GM12878 (cell line): ENCODE results near the gene HCRTR2. TPM values are rescaled to one million over a fixed set of nuclear protein-coding genes. Genes with fewer than 3 reads are reported as not detected.

Experiments used
- ATAC-seq: fragments of 200-7000 bp; cut with Tn5 transposase; 3 replicates; pipeline ENCODE4 v1.9.1; 2020; ENCODE audit warnings: mild to moderate bottlenecking, moderate library complexity
- BruUV-seq: library from RNA; stranded (reverse); fragments of 400-500 nt; replicated peaks from 2 replicates; lab custom pipeline; 2021; lab: Mats Ljungman, UMichigan
- CTCF ChIA-PET: fragments of 300-600 bp; sonication (Branson Sonifier 250); formaldehyde crosslinking; extraction: SDS; loops from one replicate; lab custom pipeline; 2021; ENCODE audit warnings: inconsistent platforms; lab: Yijun Ruan, JAX
- POLR2A ChIA-PET: fragments of 350-600 bp; formaldehyde crosslinking; extraction: SDS; loops from one replicate; lab custom pipeline; 2021; ENCODE audit warnings: inconsistent platforms; lab: Charles Lee
- RAD21 ChIA-PET: fragments of 300-600 bp; sonication (Branson Sonifier 250); formaldehyde crosslinking; loops from one replicate; lab custom pipeline; 2023; ENCODE audit warnings: antibody characterized with exemption; ENCODE audit not compliant: unreplicated experiment; lab: Charles Lee
- SMC1A ChIA-PET: fragments of 300-600 bp; sonication (Branson Sonifier 250); formaldehyde crosslinking; loops from one replicate; lab custom pipeline; 2023; ENCODE audit not compliant: unreplicated experiment, uncharacterized antibody; lab: Charles Lee
- DNase-seq: peaks from one replicate; pipeline ENCODE4 v3.0.0-alpha.2; 2011; ENCODE audit warnings: low read depth, low spot score
- FAIRE-seq: peaks from 3 replicates; lab custom pipeline; 2011; peaks lifted over from hg19 to GRCh38; lab: Jason Lieb, UNC
- H2AFZ ChIP-seq: 2 replicates; pipeline ENCODE4 v1.6.0; 2011; ENCODE audit warnings: low read depth, low read length, control low read depth; ENCODE audit not compliant: control insufficient read depth
- H3K27ac ChIP-seq: 2 replicates; pipeline ENCODE4 v1.5.1; 2011; ENCODE audit warnings: control low read depth; ENCODE audit not compliant: control insufficient read depth, insufficient read depth
- H3K27me3 ChIP-seq, 2 experiments: replicated peaks in 1 of 2; 2 replicates each; pipeline versions ENCODE4 v1.6.0 to v1.6.1; 2011; ENCODE audit warnings: low read length in 1 of 2; ENCODE audit not compliant: control insufficient read depth in 2 of 2, insufficient read depth in 2 of 2
- H3K36me3 ChIP-seq, 2 experiments: 2 replicates each; pipeline ENCODE4 v1.5.1; 2011; ENCODE audit warnings: low read length in 1 of 2; ENCODE audit not compliant: control insufficient read depth in 2 of 2, insufficient read depth in 2 of 2
- H3K4me1 ChIP-seq: 2 replicates; pipeline ENCODE4 v1.6.1; 2011; ENCODE audit warnings: mild to moderate bottlenecking, low read length, moderate library complexity, mixed read lengths; ENCODE audit not compliant: control insufficient read depth, insufficient read depth
- H3K4me2 ChIP-seq: 2 replicates; pipeline ENCODE4 v1.6.0; 2011; ENCODE audit warnings: control low read depth; ENCODE audit not compliant: control insufficient read depth, insufficient read depth
- H3K4me3 ChIP-seq: fragments of 200-600 bp; sonication (generic); 2 replicates; pipeline ENCODE4 v1.5.1; 2016
- H3K79me2 ChIP-seq: 2 replicates; pipeline ENCODE4 v1.6.0; 2011; ENCODE audit warnings: low read length; ENCODE audit not compliant: control insufficient read depth, insufficient read depth
- H3K9ac ChIP-seq: 2 replicates; pipeline ENCODE4 v1.8.0; 2011; ENCODE audit warnings: low read length, control low read depth, mixed read lengths; ENCODE audit not compliant: control insufficient read depth, insufficient read depth
- H3K9me3 ChIP-seq: replicated peaks from 3 replicates; pipeline ENCODE4 v1.5.1; 2011; ENCODE audit warnings: mild to moderate bottlenecking, low read length; ENCODE audit not compliant: control insufficient read depth, insufficient read depth
- H4K20me1 ChIP-seq: 2 replicates; pipeline ENCODE4 v1.6.0; 2011; ENCODE audit not compliant: control insufficient read depth, insufficient read depth
- EED ChIP-seq: sonication (generic); IDR thresholded peaks from 2 replicates; pipeline ENCODE4 v1.6.1; 2016; ENCODE audit warnings: antibody characterized with exemption, low read depth
- EP300 ChIP-seq, 2 experiments: fragments of 150-350 bp in 1 of 2; IDR thresholded peaks; 2 replicates each; pipeline ENCODE4 v1.6.1; 2011 to 2012; ENCODE audit warnings: low read depth in 2 of 2, low read length in 2 of 2, borderline replicate concordance in 1 of 2, improper control_type of control experiment in 1 of 2, inconsistent platforms in 1 of 2; ENCODE audit not compliant: control insufficient read depth in 1 of 2
- KDM1A ChIP-seq: fragments of 200-600 bp; sonication (generic); IDR thresholded peaks from 2 replicates; pipeline ENCODE4 v1.6.1; 2016; ENCODE audit warnings: borderline replicate concordance
- MXI1 ChIP-seq: fragments of 150-350 bp; IDR thresholded peaks from 2 replicates; pipeline ENCODE4 v1.6.1; 2011; ENCODE audit warnings: low read depth, mild to moderate bottlenecking, inconsistent platforms, low read length, improper control_type of control experiment
- WGBS: methylation state at CpG from one replicate; pipeline ENCODE4 v1.1.6; 2016; ENCODE audit warnings: low lambda C conversion rate; ENCODE audit not compliant: insufficient replicate concordance, insufficient coverage; ENCODE audit errors: missing lambda C conversion rate; 5-methylcytosine and 5-hydroxymethylcytosine counted together
- in situ Hi-C: fragments of 300-500 bp; cut with MboI; formaldehyde crosslinking; loops from 9 replicates; pipeline ENCODE4 v1.14.3; 2018; ENCODE audit warnings: mixed read lengths
- intact Hi-C: fragments of 100-400 bp; cut with micrococcal nuclease; formaldehyde crosslinking; loops from one replicate; pipeline ENCODE4 v1.14.2; 2022; ENCODE audit not compliant: unreplicated experiment
- polyA plus RNA-seq, 11 experiments: library from polyadenylated mRNA; depleted of rRNA in 4 of 11; unstranded in 6 of 11; stranded (reverse) in 5 of 11; fragments of >200 nt; fragmentation: Nextera tagmentation in 4 of 11; fragmentation: Illumina TruSeq in 1 of 11; extraction: Ambion mirVana in 4 of 11; extraction: Trizol in 1 of 11; gene quantifications; 1 replicate in 1 of 11; 2 replicates in 10 of 11; pipeline versions ENCODE4 v1.2.1 to v1.2.3, GENCODE V29; 2011 to 2016; ENCODE audit warnings: inconsistent platforms in 2 of 11, missing spikeins in 2 of 11, low read depth in 1 of 11
- total RNA-seq, 4 experiments: library from RNA; depleted of rRNA in 3 of 4; stranded (reverse); fragments of >200 nt in 3 of 4; fragmentation: Illumina TruSeq in 1 of 4; extraction: Trizol in 1 of 4; gene quantifications; 2 replicates each; pipeline versions ENCODE4 v1.2.1 to v1.2.3, GENCODE V29; 2013 to 2021
- TF ChIP-seq, protein P1 (sequence below): fragments of 450-650 bp; formaldehyde crosslinking; IDR thresholded peaks from 2 replicates; pipeline ENCODE4 v1.4.0; 2020; ENCODE audit warnings: mild to moderate bottlenecking, moderate library complexity
- TF ChIP-seq, protein P2 (sequence below): fragments of 450-650 bp; IDR thresholded peaks from 2 replicates; pipeline ENCODE4 v1.6.1; 2016; ENCODE audit warnings: mild to moderate bottlenecking
- TF ChIP-seq, protein P3 (sequence below): fragments of 150-350 bp; IDR thresholded peaks from 2 replicates; pipeline ENCODE4 v1.6.1; 2016; ENCODE audit warnings: low read depth, low read length

The HCRTR2 gene
- total and polyA plus RNA-seq, 10 of the 15 experiments (the other 5 are each of a cell fraction or from before 2014, with no cell fraction given) = not detected

DNA sequence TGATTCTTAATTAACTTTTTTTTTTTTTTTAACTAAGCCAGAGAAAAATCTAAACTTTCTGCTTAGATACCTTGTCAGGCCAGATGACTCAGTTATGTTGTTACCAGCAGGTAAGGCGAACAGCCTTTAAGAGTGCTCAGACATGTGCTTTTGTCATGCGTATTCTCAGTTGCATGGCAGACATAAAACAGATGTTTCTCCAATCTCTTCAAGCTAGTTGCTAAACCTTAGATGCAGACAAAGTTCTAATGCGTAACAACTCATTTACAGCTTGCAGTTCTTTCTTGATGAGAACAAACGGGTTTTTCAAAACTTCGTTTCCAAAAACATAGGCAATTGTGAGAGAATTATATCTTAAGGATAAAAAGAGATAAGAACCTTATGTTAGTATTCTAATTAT is 103.3 kb downstream of the HCRTR2 start:
- no peak overlapping the region for H3K4me2 ChIP-seq
- no peaks in the 10 kb centered on the region for H4K20me1 ChIP-seq
- no peaks in the 10 kb centered on the region for H3K36me3 ChIP-seq
- no peaks in the 10 kb centered on the region for H3K27me3 ChIP-seq
- in situ Hi-C loops = loop anchor here (25.0 kb wide), 1 partner anchor 610 kb away; the partner anchor contains the start of gene BMP5
- 66% methylated on average over 5 of the region's 5 CpGs for whole genome bisulfite sequencing
- H3K27ac ChIP-seq = no peak overlapping the region
- no peak overlapping the region for H3K4me3 ChIP-seq
- RAD21 ChIA-PET = no interaction called here
- intact Hi-C loops = loop anchor here (5.0 to 10.0 kb wide), 3 partner anchors 257 to 1017 kb away; no protein-coding TSS in a partner anchor
- no peaks in the 10 kb centered on the region for H3K4me1 ChIP-seq
- TF ChIP-seq, protein P1, sequence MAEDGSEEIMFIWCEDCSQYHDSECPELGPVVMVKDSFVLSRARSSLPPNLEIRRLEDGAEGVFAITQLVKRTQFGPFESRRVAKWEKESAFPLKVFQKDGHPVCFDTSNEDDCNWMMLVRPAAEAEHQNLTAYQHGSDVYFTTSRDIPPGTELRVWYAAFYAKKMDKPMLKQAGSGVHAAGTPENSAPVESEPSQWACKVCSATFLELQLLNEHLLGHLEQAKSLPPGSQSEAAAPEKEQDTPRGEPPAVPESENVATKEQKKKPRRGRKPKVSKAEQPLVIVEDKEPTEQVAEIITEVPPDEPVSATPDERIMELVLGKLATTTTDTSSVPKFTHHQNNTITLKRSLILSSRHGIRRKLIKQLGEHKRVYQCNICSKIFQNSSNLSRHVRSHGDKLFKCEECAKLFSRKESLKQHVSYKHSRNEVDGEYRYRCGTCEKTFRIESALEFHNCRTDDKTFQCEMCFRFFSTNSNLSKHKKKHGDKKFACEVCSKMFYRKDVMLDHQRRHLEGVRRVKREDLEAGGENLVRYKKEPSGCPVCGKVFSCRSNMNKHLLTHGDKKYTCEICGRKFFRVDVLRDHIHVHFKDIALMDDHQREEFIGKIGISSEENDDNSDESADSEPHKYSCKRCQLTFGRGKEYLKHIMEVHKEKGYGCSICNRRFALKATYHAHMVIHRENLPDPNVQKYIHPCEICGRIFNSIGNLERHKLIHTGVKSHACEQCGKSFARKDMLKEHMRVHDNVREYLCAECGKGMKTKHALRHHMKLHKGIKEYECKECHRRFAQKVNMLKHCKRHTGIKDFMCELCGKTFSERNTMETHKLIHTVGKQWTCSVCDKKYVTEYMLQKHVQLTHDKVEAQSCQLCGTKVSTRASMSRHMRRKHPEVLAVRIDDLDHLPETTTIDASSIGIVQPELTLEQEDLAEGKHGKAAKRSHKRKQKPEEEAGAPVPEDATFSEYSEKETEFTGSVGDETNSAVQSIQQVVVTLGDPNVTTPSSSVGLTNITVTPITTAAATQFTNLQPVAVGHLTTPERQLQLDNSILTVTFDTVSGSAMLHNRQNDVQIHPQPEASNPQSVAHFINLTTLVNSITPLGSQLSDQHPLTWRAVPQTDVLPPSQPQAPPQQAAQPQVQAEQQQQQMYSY (CRISPR knock-in tag) = no peak
- POLR2A ChIA-PET = no interaction called here
- H3K9ac ChIP-seq = no peak overlapping the region
- CTCF ChIA-PET = interaction anchor here (0.7 to 1.9 kb wide), 7 partner anchors 10 to 1015 kb away, joined by 3 to 19 read pairs (median 4); no protein-coding TSS in a partner anchor
- no peak for DNase-seq
- SMC1A ChIA-PET = interaction anchor here (1.5 kb wide), 1 partner anchor 14 kb away, joined by 3 read pairs; no protein-coding TSS in a partner anchor
- ATAC-seq = no peak
- no TSS peak for BruUV-seq
- FAIRE-seq = no peak
- no peaks in the 10 kb centered on the region for H3K79me2 ChIP-seq
- H2AFZ ChIP-seq = no peak overlapping the region
- no peaks in the 10 kb centered on the region for H3K9me3 ChIP-seq

DNA sequence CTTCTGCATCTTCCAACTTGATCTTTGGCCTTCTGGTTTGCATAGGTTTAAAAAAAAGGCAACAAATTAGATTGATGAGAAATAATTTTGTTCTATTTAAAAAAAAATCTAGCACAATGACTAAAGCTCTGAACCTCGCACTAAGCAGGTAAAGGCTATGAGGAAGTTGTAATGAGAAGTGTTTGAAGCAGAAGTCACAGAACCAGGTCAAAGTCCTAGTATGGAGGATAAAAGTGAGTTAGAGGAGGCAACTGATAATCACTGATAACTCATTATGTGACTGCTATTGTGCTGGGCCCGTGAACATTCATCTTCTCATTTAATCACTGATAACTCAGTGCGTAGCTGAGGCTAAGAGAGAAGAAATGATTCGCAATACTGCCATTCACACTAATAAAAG is 106.9 kb downstream of the HCRTR2 start:
- DNase-seq (no peak), ATAC-seq (no peak), FAIRE-seq (no peak)
- BruUV-seq = no TSS peak
- ChIA-PET POLR2A (no interaction called here), CTCF (no interaction called here), RAD21 (no interaction called here), SMC1A (no interaction called here)
- in situ Hi-C loops = loop anchor here (25.0 kb wide), 1 partner anchor 606 kb away; the partner anchor contains the start of gene BMP5
- Histone ChIP-seq H3K27ac (no peak overlapping the region), H3K9ac (no peak overlapping the region), H3K79me2 (no peaks in the 10 kb centered on the region), H3K9me3 (no peaks in the 10 kb centered on the region), H4K20me1 (no peaks in the 10 kb centered on the region), H3K4me3 (no peak overlapping the region), H3K36me3 (no peaks in the 10 kb centered on the region), H3K4me1 (no peaks in the 10 kb centered on the region), H3K4me2 (no peak overlapping the region), H2AFZ (no peak overlapping the region), H3K27me3 (no peaks in the 10 kb centered on the region)
- WGBS = 38% methylated on average over 4 of the region's 4 CpGs
- intact Hi-C loops = no loop called here
- TF ChIP-seq EED (no peak), EP300 (IDR thresholded peaks at IDR 0.05; ENCODE audit: borderline replicate concordance in 1 of 2, control insufficient read depth in 1 of 2, low read depth in 2 of 2, low read length in 2 of 2) (no peak), KDM1A (no peak), MXI1 (no peak)
- TF ChIP-seq, protein P2, sequence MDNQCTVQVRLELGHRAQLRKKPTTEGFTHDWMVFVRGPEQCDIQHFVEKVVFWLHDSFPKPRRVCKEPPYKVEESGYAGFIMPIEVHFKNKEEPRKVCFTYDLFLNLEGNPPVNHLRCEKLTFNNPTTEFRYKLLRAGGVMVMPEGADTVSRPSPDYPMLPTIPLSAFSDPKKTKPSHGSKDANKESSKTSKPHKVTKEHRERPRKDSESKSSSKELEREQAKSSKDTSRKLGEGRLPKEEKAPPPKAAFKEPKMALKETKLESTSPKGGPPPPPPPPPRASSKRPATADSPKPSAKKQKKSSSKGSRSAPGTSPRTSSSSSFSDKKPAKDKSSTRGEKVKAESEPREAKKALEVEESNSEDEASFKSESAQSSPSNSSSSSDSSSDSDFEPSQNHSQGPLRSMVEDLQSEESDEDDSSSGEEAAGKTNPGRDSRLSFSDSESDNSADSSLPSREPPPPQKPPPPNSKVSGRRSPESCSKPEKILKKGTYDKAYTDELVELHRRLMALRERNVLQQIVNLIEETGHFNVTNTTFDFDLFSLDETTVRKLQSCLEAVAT = no peak
- TF ChIP-seq, protein P3, sequence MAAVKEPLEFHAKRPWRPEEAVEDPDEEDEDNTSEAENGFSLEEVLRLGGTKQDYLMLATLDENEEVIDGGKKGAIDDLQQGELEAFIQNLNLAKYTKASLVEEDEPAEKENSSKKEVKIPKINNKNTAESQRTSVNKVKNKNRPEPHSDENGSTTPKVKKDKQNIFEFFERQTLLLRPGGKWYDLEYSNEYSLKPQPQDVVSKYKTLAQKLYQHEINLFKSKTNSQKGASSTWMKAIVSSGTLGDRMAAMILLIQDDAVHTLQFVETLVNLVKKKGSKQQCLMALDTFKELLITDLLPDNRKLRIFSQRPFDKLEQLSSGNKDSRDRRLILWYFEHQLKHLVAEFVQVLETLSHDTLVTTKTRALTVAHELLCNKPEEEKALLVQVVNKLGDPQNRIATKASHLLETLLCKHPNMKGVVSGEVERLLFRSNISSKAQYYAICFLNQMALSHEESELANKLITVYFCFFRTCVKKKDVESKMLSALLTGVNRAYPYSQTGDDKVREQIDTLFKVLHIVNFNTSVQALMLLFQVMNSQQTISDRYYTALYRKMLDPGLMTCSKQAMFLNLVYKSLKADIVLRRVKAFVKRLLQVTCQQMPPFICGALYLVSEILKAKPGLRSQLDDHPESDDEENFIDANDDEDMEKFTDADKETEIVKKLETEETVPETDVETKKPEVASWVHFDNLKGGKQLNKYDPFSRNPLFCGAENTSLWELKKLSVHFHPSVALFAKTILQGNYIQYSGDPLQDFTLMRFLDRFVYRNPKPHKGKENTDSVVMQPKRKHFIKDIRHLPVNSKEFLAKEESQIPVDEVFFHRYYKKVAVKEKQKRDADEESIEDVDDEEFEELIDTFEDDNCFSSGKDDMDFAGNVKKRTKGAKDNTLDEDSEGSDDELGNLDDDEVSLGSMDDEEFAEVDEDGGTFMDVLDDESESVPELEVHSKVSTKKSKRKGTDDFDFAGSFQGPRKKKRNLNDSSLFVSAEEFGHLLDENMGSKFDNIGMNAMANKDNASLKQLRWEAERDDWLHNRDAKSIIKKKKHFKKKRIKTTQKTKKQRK = no peak
